H1 (cell line): ENCODE data around the gene PLA2G2E. TPM values are rescaled to one million over a fixed set of nuclear protein-coding genes. Genes with fewer than 3 reads are reported as not detected.

Experiments used
- CTCF ChIA-PET: fragments of 300-600 bp; sonication (Branson Sonifier 250); formaldehyde crosslinking; loops from one replicate; lab custom pipeline; 2021; ENCODE audit not compliant: partially characterized antibody; lab: Charles Lee
- POLR2A ChIA-PET: fragments of 300-600 bp; sonication (Branson Sonifier 250); formaldehyde crosslinking; loops from one replicate; lab custom pipeline; 2021; ENCODE audit warnings: inconsistent platforms; ENCODE audit not compliant: partially characterized antibody; lab: Charles Lee
- DNase-seq, 2 experiments: peaks; one replicate each; pipeline versions ENCODE4 v3.0.0 to v3.0.0-alpha.2; 2010 to 2022; ENCODE audit warnings: low spot score in 2 of 2, low read depth in 1 of 2, mixed read lengths in 1 of 2
- FAIRE-seq: peaks from 2 replicates; lab custom pipeline; 2011; peaks lifted over from hg19 to GRCh38; lab: Jason Lieb, UNC
- H2AFZ ChIP-seq: 2 replicates; pipeline ENCODE4 v1.8.1; 2012; ENCODE audit warnings: low read length, inconsistent platforms
- H2AK5ac ChIP-seq: 2 replicates; pipeline ENCODE4 v1.6.1; 2013; ENCODE audit warnings: low read depth, low read length
- H2BK120ac ChIP-seq: replicated peaks from 2 replicates; pipeline ENCODE3; 2013; ENCODE audit warnings: low read depth, low read length, inconsistent platforms
- H2BK12ac ChIP-seq: 2 replicates; pipeline ENCODE4 v1.6.1; 2013; ENCODE audit warnings: low read depth, low read length
- H2BK15ac ChIP-seq: 2 replicates; pipeline ENCODE4 v1.6.1; 2013; ENCODE audit warnings: low read length
- H2BK20ac ChIP-seq: 2 replicates; pipeline ENCODE4 v1.6.1; 2013; ENCODE audit warnings: low read length
- H2BK5ac ChIP-seq: 2 replicates; pipeline ENCODE4 v1.6.1; 2013; ENCODE audit warnings: low read depth, low read length
- H3K14ac ChIP-seq: 2 replicates; pipeline ENCODE4 v1.6.1; 2013; ENCODE audit warnings: inconsistent platforms; ENCODE audit not compliant: insufficient read length
- H3K18ac ChIP-seq: 2 replicates; pipeline ENCODE4 v1.6.1; 2013; ENCODE audit warnings: low read length; ENCODE audit errors: extremely low read depth
- H3K23ac ChIP-seq: 2 replicates; pipeline ENCODE4 v1.6.1; 2013; ENCODE audit warnings: inconsistent platforms; ENCODE audit not compliant: insufficient read length
- H3K23me2 ChIP-seq: 2 replicates; pipeline ENCODE4 v1.6.1; 2013; ENCODE audit warnings: low read depth, low read length
- H3K27ac ChIP-seq: 2 replicates; pipeline ENCODE4 v1.6.1; 2011; ENCODE audit warnings: low read depth, low read length, inconsistent platforms
- H3K27me3 ChIP-seq, 4 experiments: replicated peaks in 1 of 4; 1 replicate in 1 of 4; 2 replicates in 3 of 4; pipeline versions ENCODE4 v1.6.1 to v1.8.1; 2011 to 2013; ENCODE audit warnings: low read length in 3 of 4, mild to moderate bottlenecking in 3 of 4, inconsistent platforms in 2 of 4, mixed read lengths in 2 of 4, moderate library complexity in 1 of 4; ENCODE audit not compliant: control insufficient read depth in 3 of 4, insufficient read depth in 3 of 4; ENCODE audit errors: extremely low read depth in 1 of 4
- H3K36me3 ChIP-seq, 4 experiments: 2 replicates each; pipeline versions ENCODE4 v1.6.1 to v1.8.1; 2011 to 2013; ENCODE audit warnings: mild to moderate bottlenecking in 4 of 4, low read length in 3 of 4, moderate library complexity in 2 of 4, control low read depth in 1 of 4, inconsistent platforms in 1 of 4; ENCODE audit not compliant: insufficient read depth in 4 of 4, control insufficient read depth in 2 of 4
- H3K4ac ChIP-seq: replicated peaks from 2 replicates; pipeline ENCODE3; 2013; ENCODE audit warnings: low read length, low read depth, mixed read lengths, inconsistent platforms; ENCODE audit not compliant: insufficient read length
- H3K4me1 ChIP-seq, 4 experiments: replicated peaks in 1 of 4; 1 replicate in 1 of 4; 2 replicates in 3 of 4; pipeline versions ENCODE4 v1.6.1 to v1.8.1; 2011 to 2013; ENCODE audit warnings: low read length in 3 of 4, inconsistent platforms in 2 of 4, mixed read lengths in 1 of 4; ENCODE audit not compliant: insufficient read depth in 4 of 4, control insufficient read depth in 3 of 4
- H3K4me2 ChIP-seq, 2 experiments: 2 replicates each; pipeline versions ENCODE4 v1.6.1 to v1.8.1; 2011 to 2013; ENCODE audit warnings: low read depth in 2 of 2, low read length in 2 of 2, control low read depth in 1 of 2, inconsistent platforms in 1 of 2, mild to moderate bottlenecking in 1 of 2; ENCODE audit not compliant: insufficient read depth in 1 of 2
- H3K4me3 ChIP-seq, 4 experiments: fragments of 200-600, 300-600 bp in 1 of 4; sonication (generic), shearing (Covaris generic), sonication (Bioruptor Twin) in 1 of 4; 2 replicates each; pipeline versions ENCODE4 v1.5.1 to v1.8.1; 2011 to 2016; ENCODE audit warnings: low read length in 4 of 4, low read depth in 3 of 4, control low read depth in 2 of 4, inconsistent platforms in 2 of 4, mild to moderate bottlenecking in 2 of 4, mixed read lengths in 1 of 4, moderate library complexity in 1 of 4; ENCODE audit not compliant: insufficient read depth in 2 of 4; ENCODE audit errors: extremely low read depth in 1 of 4
- H3K56ac ChIP-seq: replicated peaks from 2 replicates; pipeline ENCODE3; 2013; ENCODE audit warnings: low read depth, mild to moderate bottlenecking, mixed read lengths, low read length, inconsistent platforms; ENCODE audit not compliant: insufficient read length
- H3K79me1 ChIP-seq: 2 replicates; pipeline ENCODE4 v1.6.1; 2013; ENCODE audit warnings: low read depth, low read length, control low read depth
- H3K79me2 ChIP-seq, 2 experiments: 2 replicates each; pipeline versions ENCODE4 v1.6.1 to v1.8.1; 2012 to 2013; ENCODE audit warnings: low read length in 2 of 2, mild to moderate bottlenecking in 2 of 2, inconsistent platforms in 1 of 2; ENCODE audit not compliant: insufficient read depth in 2 of 2, control insufficient read depth in 1 of 2
- H3K9ac ChIP-seq, 4 experiments: replicated peaks in 1 of 4; 1 replicate in 1 of 4; 2 replicates in 3 of 4; pipeline versions ENCODE4 v1.6.1 to v1.8.1; 2011 to 2013; ENCODE audit warnings: low read depth in 3 of 4, low read length in 3 of 4, control low read depth in 2 of 4, mild to moderate bottlenecking in 2 of 4, moderate library complexity in 2 of 4, inconsistent platforms in 1 of 4; ENCODE audit errors: extremely low read depth in 1 of 4
- H3K9me3 ChIP-seq, 2 experiments: 2 replicates each; pipeline versions ENCODE4 v1.6.1 to v1.8.1; 2012 to 2013; ENCODE audit warnings: mild to moderate bottlenecking in 2 of 2, moderate library complexity in 2 of 2, control low read depth in 1 of 2, inconsistent platforms in 1 of 2, low read depth in 1 of 2, low read length in 1 of 2, mixed read lengths in 1 of 2; ENCODE audit not compliant: insufficient read depth in 2 of 2
- H4K20me1 ChIP-seq, 2 experiments: replicated peaks in 1 of 2; 2 replicates each; pipeline versions ENCODE3 to v1.8.1; 2011 to 2013; ENCODE audit warnings: inconsistent platforms in 2 of 2, low read length in 2 of 2, mild to moderate bottlenecking in 1 of 2; ENCODE audit not compliant: insufficient read depth in 2 of 2, control insufficient read depth in 1 of 2
- H4K5ac ChIP-seq: 2 replicates; pipeline ENCODE4 v1.6.1; 2013; ENCODE audit warnings: low read length, low read depth, mixed read lengths, inconsistent platforms; ENCODE audit not compliant: insufficient read length
- H4K8ac ChIP-seq: 2 replicates; pipeline ENCODE4 v1.8.0; 2013; ENCODE audit warnings: mild to moderate bottlenecking, moderate library complexity, low read length, inconsistent platforms; ENCODE audit not compliant: insufficient read depth; ENCODE audit errors: extremely low read depth
- H4K91ac ChIP-seq: replicated peaks from 2 replicates; pipeline ENCODE3; 2013; ENCODE audit warnings: low read length, mixed read lengths, inconsistent platforms; ENCODE audit not compliant: insufficient read length
- ASH2L ChIP-seq: fragments of 200-600, 300-600 bp; sonication (generic); IDR thresholded peaks from one replicate; pipeline ENCODE4 v1.7.1; 2017; ENCODE audit warnings: low read length
- CHD2 ChIP-seq: IDR thresholded peaks from 2 replicates; pipeline ENCODE4 v1.6.1; 2012; ENCODE audit warnings: low read length, improper control_type of control experiment
- GTF2F1 ChIP-seq: IDR thresholded peaks from 2 replicates; pipeline ENCODE4 v1.6.1; 2012; ENCODE audit warnings: low read depth, low read length, improper control_type of control experiment, borderline replicate concordance
- HDAC6 ChIP-seq: IDR thresholded peaks from one replicate; pipeline ENCODE4 v1.7.1; 2012; ENCODE audit warnings: low read depth, mild to moderate bottlenecking, inconsistent platforms, low read length, moderate library complexity
- JUN ChIP-seq: IDR thresholded peaks from 2 replicates; pipeline ENCODE4 v1.6.1; 2011; ENCODE audit warnings: low read depth, mild to moderate bottlenecking, improper control_type of control experiment, low read length
- JUND ChIP-seq: IDR thresholded peaks from 2 replicates; pipeline ENCODE4 v1.6.1; 2011; ENCODE audit warnings: mild to moderate bottlenecking, improper control_type of control experiment, low read length
- KDM1A ChIP-seq: fragments of 200-600, 300-600 bp; sonication (generic); IDR thresholded peaks from 2 replicates; pipeline ENCODE4 v1.7.1; 2016; ENCODE audit warnings: mild to moderate bottlenecking, low read length, borderline replicate concordance
- RAD21 ChIP-seq, 2 experiments: IDR thresholded peaks in 1 of 2; conservative IDR thresholded peaks in 1 of 2; 2 replicates each; pipeline ENCODE4 v1.6.1; 2011; ENCODE audit warnings: low read depth in 2 of 2, low read length in 2 of 2, improper control_type of control experiment in 1 of 2, inconsistent platforms in 1 of 2, mild to moderate bottlenecking in 1 of 2, moderate library complexity in 1 of 2
- TAF7 ChIP-seq: optimal IDR thresholded peaks from 2 replicates; pipeline ENCODE3; 2011; ENCODE audit warnings: low read depth, mild to moderate bottlenecking, inconsistent platforms, low read length, moderate library complexity, borderline replicate concordance
- WGBS, 2 experiments: shearing (Covaris generic) in 1 of 2; methylation state at CpG; one replicate each; pipeline versions ENCODE4 v1.1.6 to v1.1.7; 2013 to 2015; ENCODE audit warnings: low lambda C conversion rate in 2 of 2, mixed read lengths in 2 of 2, inconsistent platforms in 1 of 2, low coverage in 1 of 2, missing lambda C conversion rate in 1 of 2; ENCODE audit not compliant: insufficient replicate concordance in 2 of 2, insufficient coverage in 1 of 2, insufficient read length in 1 of 2; ENCODE audit errors: extremely low coverage in 1 of 2, missing lambda C conversion rate in 1 of 2; 5-methylcytosine and 5-hydroxymethylcytosine counted together
- polyA plus RNA-seq, 7 experiments: library from polyadenylated mRNA; depleted of rRNA in 3 of 7; stranded (reverse) in 5 of 7; unstranded in 2 of 7; fragments of >200 nt in 5 of 7; fragments of 200-250 nt in 2 of 7; gene quantifications; 1 replicate in 5 of 7; 2 replicates in 1 of 7; 4 replicates in 1 of 7; pipeline versions ENCODE4 v1.2.1 to v1.2.3, GENCODE V29; 2011 to 2013; ENCODE audit warnings: missing spikeins in 2 of 7, mixed read lengths in 2 of 7
- total RNA-seq: library from RNA; stranded (reverse); fragmentation: NEBNext Ultra II Directional; extraction: Animal tissue kit (Norgen Biotek cat#: 25700); gene quantifications from 2 replicates; pipeline ENCODE4 v1.2.1, GENCODE V29; 2021
- TF ChIP-seq, protein P1 (sequence below): IDR thresholded peaks from 2 replicates; pipeline ENCODE4 v1.6.1; 2012; ENCODE audit warnings: low read length, inconsistent platforms

Gene PLA2G2E
- total and polyA plus RNA-seq, 2 of the 8 experiments (the other 6 are each of a cell fraction or from before 2014, with no cell fraction given): not detected

GRCh38 chr1:19922015-19922688 is 1.3 kb downstream of the PLA2G2E start:
- FAIRE-seq: no peak
- TF ChIP-seq JUN: no peak
- TF ChIP-seq ASH2L: no peak
- TF ChIP-seq GTF2F1: no peak
- no peak for TF ChIP-seq TAF7
- TF ChIP-seq, protein P1, sequence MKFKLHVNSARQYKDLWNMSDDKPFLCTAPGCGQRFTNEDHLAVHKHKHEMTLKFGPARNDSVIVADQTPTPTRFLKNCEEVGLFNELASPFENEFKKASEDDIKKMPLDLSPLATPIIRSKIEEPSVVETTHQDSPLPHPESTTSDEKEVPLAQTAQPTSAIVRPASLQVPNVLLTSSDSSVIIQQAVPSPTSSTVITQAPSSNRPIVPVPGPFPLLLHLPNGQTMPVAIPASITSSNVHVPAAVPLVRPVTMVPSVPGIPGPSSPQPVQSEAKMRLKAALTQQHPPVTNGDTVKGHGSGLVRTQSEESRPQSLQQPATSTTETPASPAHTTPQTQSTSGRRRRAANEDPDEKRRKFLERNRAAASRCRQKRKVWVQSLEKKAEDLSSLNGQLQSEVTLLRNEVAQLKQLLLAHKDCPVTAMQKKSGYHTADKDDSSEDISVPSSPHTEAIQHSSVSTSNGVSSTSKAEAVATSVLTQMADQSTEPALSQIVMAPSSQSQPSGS: no peak
- TF ChIP-seq JUND: no peak
- no peak for TF ChIP-seq CHD2
- TF ChIP-seq HDAC6: no peak
- TF ChIP-seq KDM1A: no peak
- no peak for TF ChIP-seq RAD21 (IDR thresholded peaks at IDR 0.05 in 1 of 2, conservative IDR thresholded peaks at IDR 0.05 in 1 of 2; ENCODE audit: low read depth in 2 of 2, low read length in 2 of 2)

More at GRCh38 chr1:19922015-19922688, 1.3 kb downstream of the PLA2G2E start:
- Histone ChIP-seq H3K4me3 (no peak overlapping the region), H2BK5ac (no peak overlapping the region), H3K9ac (no peak overlapping the region), H3K14ac (no peak overlapping the region), H2BK12ac (no peak overlapping the region), H3K27ac (no peak overlapping the region), H3K36me3 (no peaks in the 10 kb centered on the region), H2BK20ac (no peak overlapping the region), H2BK15ac (no peak overlapping the region), H3K23ac (no peak overlapping the region), H2AK5ac (no peak overlapping the region; the same call in 1 of the 2 replicates), H4K5ac (no peak overlapping the region), H3K56ac (no peak overlapping the region), H4K20me1 (no peaks in the 10 kb centered on the region), H2BK120ac (no peak overlapping the region), H4K91ac (no peak overlapping the region), H3K23me2 (no peaks in the 10 kb centered on the region; the same call in 1 of the 2 replicates), H3K79me1 (no peaks in the 10 kb centered on the region), H3K4me1 (peaks cover 0 to 3% (median 0%) of the 10 kb centered on the region in 4 experiments; a peak in 1 of 7 replicates), H4K8ac (0 out of 2 replicates have a peak overlapping the region, but pooled peaks have one; percentile 32), H3K79me2 (no peaks in the 10 kb centered on the region), H3K9me3 (no peaks in the 10 kb centered on the region), H3K4me2 (no peak overlapping the region), H3K4ac (no peak overlapping the region), H3K27me3 (no peaks in the 10 kb centered on the region), H2AFZ (no peak overlapping the region), H3K18ac (no peak overlapping the region)
- WGBS, 2 experiments: 93% methylated on average over 17 of the region's 17 CpGs; no CpG with 5 or more reads in 1 of the 2 experiments
- ChIA-PET CTCF (interaction anchor here (1.0 to 10.5 kb wide), 12 partner anchors 9 to 508 kb away, joined by 3 to 127 read pairs (median 6); no protein-coding TSS in a partner anchor), POLR2A (interaction anchor here (0.8 kb wide), 1 partner anchor 42 kb away, joined by 5 read pairs; no protein-coding TSS in a partner anchor)
- DNase-seq: no peak
